Raji (cell line): ENCODE results near the gene DBNL.

Experiments used
- POLR2A ChIP-seq: IDR thresholded peaks from 2 replicates; pipeline ENCODE4 v1.6.1; 2011; ENCODE audit warnings: low read depth, low read length, control low read depth; ENCODE audit not compliant: insufficient read depth

Gene DBNL

GRCh38 chr7:44052771-44053365 is 8.4 kb downstream of the DBNL start:
- no peak for TF ChIP-seq POLR2A

GRCh38 chr7:44056681-44057080 is 12.2 kb downstream of the DBNL start:
- TF ChIP-seq POLR2A: no peak

GRCh38 chr7:44057181-44057848 is 12.8 kb downstream of the DBNL start:
- no peak for TF ChIP-seq POLR2A

GRCh38 chr7:44057849-44058758 is 13.6 kb downstream of the DBNL start:
- TF ChIP-seq POLR2A: no peak

GRCh38 chr7:44058759-44059218 is 14.3 kb downstream of the DBNL start:
- TF ChIP-seq POLR2A: no peak

- TF ChIP-seq POLR2A: no peak
Observed at GRCh38 chr7:44059219-44060090, 15.0 kb downstream of the DBNL start.

DNA sequence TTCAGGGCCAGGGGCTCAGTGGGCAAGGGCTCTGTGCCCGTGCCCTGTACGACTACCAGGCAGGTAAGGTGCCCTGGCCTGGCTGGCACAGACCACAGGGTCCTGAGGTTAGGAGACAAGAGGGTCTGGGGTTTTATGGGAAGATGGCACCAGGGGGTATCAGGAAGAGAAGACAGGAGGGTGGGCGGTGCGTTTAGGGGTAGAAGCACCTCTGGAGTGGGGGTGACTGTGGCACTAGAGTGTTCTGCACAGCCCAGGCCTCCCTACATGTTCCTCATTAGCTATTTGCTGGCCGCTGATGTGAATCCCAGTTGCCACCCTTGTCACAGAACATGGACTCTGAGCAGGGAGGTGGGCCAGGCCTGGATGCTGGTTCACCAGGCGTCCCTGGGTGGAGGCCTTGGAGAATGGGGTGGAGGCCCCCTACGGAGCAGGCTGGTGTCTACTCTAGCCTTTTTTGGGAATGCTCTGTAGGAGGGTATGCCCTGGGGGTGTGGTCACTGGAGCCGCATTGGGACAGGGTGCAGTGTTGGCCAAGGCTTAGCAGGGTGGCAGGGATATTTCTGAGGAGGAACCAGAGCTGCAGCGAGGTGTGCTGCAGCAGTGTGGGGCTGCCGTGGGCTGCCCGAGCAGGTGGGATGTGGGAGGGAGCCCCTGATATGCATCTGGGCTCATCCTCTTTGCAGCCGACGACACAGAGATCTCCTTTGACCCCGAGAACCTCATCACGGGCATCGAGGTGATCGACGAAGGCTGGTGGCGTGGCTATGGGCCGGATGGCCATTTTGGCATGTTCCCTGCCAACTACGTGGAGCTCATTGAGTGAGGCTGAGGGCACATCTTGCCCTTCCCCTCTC is 15.8 kb downstream of the DBNL start:
- no peak for TF ChIP-seq POLR2A

GRCh38 chr7:44060948-44061644 is 16.6 kb downstream of the DBNL start:
- no peak for TF ChIP-seq POLR2A

DNA sequence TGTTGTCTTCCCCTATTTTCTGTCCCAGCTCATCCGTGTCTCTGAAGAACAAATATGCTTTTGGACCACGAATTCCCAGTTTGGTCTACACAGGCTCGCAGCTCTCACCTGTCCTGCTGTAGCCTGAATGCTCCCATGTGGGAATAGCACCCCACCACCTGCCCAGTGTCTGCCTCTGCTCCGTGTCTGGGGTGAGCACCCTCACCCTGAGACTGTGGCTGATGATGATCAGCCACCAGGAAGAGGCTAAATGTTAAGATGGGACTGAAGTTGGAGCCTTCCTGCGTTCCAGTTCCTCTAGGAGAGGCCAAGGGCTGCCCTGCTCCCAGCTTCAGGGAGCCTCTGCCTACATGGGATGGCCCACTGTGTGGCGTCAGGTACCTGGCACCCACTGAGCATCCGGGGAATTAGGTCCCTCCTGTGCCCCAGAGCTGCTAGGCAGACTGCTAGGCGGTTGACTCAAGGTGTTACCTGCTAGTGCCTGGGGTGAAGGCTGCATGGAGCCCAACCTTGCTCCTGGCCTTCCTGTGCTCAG is 17.2 kb downstream of the DBNL start:
- no peak for TF ChIP-seq POLR2A

- TF ChIP-seq POLR2A: no peak
Observed at GRCh38 chr7:44062180-44062902, 17.8 kb downstream of the DBNL start.

GRCh38 chr7:44062903-44063295 is 18.4 kb downstream of the DBNL start:
- TF ChIP-seq POLR2A: no peak

GRCh38 chr7:44063547-44063893 is 19.0 kb downstream of the DBNL start:
- no peak for TF ChIP-seq POLR2A
